ENCODE data around the gene GSTK1.

The GSTK1 gene

DNA sequence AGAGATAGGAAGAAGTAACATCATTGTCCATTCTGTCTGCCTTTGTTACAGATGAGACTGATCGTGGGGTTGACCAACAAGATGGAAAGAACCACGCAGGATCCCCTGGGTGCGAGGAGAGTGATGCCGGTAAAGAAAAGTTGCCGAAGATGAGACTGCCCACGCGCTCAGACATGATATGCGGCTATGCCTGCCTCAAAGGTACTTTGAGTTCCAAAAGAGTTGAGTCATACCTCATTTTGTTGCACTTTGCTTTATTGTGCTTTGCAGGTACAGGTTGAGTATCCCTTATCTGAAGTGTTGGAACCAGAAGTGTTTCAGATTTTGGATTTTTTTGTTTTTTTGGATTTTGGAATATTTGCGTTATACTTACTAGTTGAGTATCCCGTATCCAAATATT lies 40.5 kb downstream of the GSTK1 start:
- Histone ChIP-seq H3K9me3 (ENCODE audit: control insufficient read depth, low read depth, low read length) (no peaks in the 10 kb centered on the region), H3K27me3 (ENCODE audit: control insufficient read depth, insufficient read depth, low read length) (no peaks in the 10 kb centered on the region), H3K4me3 (ENCODE audit: low read length) (no peak overlapping the region), H3K27ac (ENCODE audit: low read length) (no peak overlapping the region), H3K9ac (ENCODE audit: low read length) (no peak overlapping the region), H3K36me3 (ENCODE audit: control insufficient read depth, low read depth, low read length) (peaks cover 77% of the 10 kb centered on the region), H3K4me1 (ENCODE audit: control insufficient read depth, low read depth, low read length) (no peaks in the 10 kb centered on the region)

DNA sequence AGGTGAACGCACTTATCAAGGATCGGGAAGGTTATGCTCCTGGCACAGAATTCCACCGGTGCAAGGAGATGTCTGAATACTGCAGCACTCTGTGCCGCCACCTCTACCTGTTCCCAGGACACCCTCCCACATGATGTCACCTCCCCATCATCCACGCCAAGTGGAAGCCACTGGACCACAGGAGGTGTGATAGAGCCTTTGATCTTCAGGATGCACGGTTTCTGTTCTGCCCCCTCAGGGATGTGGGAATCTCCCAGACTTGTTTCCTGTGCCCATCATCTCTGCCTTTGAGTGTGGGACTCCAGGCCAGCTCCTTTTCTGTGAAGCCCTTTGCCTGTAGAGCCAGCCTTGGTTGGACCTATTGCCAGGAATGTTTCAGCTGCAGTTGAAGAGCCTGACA lies 41.7 kb downstream of the GSTK1 start:
- H3K4me3 ChIP-seq (ENCODE audit: low read length) = no peak overlapping the region
- H3K27me3 ChIP-seq (ENCODE audit: control insufficient read depth, insufficient read depth, low read length) = no peaks in the 10 kb centered on the region
- H3K27ac ChIP-seq (ENCODE audit: low read length) = no peak overlapping the region
- no peak overlapping the region for H3K9ac ChIP-seq (ENCODE audit: low read length)
- no peaks in the 10 kb centered on the region for H3K4me1 ChIP-seq (ENCODE audit: control insufficient read depth, low read depth, low read length)
- H3K36me3 ChIP-seq (ENCODE audit: control insufficient read depth, low read depth, low read length) = peaks cover 74% of the 10 kb centered on the region
- H3K9me3 ChIP-seq (ENCODE audit: control insufficient read depth, low read depth, low read length) = no peaks in the 10 kb centered on the region

DNA sequence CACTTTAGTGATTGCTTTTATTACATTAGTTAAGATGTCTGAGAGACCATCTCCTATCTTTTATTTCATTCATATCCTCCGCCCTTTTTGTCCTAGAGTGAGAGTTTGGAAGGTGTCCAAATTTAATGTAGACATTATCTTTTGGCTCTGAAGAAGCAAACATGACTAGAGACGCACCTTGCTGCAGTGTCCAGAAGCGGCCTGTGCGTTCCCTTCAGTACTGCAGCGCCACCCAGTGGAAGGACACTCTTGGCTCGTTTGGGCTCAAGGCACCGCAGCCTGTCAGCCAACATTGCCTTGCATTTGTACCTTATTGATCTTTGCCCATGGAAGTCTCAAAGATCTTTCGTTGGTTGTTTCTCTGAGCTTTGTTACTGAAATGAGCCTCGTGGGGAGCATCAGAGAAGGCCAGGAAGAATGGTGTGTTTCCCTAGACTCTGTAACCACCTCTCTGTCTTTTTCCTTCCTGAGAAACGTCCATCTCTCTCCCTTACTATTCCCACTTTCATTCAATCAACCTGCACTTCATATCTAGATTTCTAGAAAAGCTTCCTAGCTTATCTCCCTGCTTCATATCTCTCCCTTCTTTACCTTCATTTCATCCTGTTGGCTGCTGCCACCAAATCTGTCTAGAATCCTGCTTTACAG lies 42.3 kb downstream of the GSTK1 start:
- Histone ChIP-seq H3K36me3 (ENCODE audit: control insufficient read depth, low read depth, low read length) (peaks cover 68% of the 10 kb centered on the region), H3K27ac (ENCODE audit: low read length) (no peak overlapping the region)

DNA sequence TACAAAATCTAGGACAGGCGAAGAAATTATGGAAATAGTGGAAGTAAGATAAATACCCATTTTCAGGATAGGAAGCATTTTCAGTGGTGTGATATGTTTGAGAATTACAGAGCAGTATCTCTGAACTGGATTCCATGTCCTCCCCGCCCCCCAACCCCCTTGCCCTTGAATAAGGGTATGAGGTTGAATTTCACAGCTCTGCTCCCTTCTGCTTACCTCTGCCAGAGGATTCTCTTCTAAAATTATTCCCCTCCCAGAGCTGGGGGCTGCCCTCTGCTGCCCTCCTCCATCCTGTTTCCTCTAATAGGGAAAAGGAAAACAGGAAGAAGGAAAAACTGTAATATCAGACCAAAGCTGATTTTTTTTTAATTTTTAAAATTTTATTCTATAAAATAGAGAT lies 45.4 kb downstream of the GSTK1 start:
- no peaks in the 10 kb centered on the region for H3K9me3 ChIP-seq (ENCODE audit: control insufficient read depth, low read depth, low read length)
- H3K4me1 ChIP-seq (ENCODE audit: control insufficient read depth, low read depth, low read length) = no peaks in the 10 kb centered on the region
- H3K4me3 ChIP-seq (ENCODE audit: low read length) = no peak overlapping the region
- H3K9ac ChIP-seq (ENCODE audit: low read length) = no peak overlapping the region
- no peaks in the 10 kb centered on the region for H3K27me3 ChIP-seq (ENCODE audit: control insufficient read depth, insufficient read depth, low read length)
- peaks cover 42% of the 10 kb centered on the region for H3K36me3 ChIP-seq (ENCODE audit: control insufficient read depth, low read depth, low read length)
- no peak overlapping the region for H3K27ac ChIP-seq (ENCODE audit: low read length)

More for the DNA sequence above, 42.3 kb downstream of the GSTK1 start:
- no peaks in the 10 kb centered on the region for H3K4me1 ChIP-seq (ENCODE audit: control insufficient read depth, low read depth, low read length)
- H3K4me3 ChIP-seq (ENCODE audit: low read length) = no peak overlapping the region
- H3K27me3 ChIP-seq (ENCODE audit: control insufficient read depth, insufficient read depth, low read length) = no peaks in the 10 kb centered on the region
- H3K9me3 ChIP-seq (ENCODE audit: control insufficient read depth, low read depth, low read length) = no peaks in the 10 kb centered on the region
- H3K9ac ChIP-seq (ENCODE audit: low read length) = no peak overlapping the region

DNA sequence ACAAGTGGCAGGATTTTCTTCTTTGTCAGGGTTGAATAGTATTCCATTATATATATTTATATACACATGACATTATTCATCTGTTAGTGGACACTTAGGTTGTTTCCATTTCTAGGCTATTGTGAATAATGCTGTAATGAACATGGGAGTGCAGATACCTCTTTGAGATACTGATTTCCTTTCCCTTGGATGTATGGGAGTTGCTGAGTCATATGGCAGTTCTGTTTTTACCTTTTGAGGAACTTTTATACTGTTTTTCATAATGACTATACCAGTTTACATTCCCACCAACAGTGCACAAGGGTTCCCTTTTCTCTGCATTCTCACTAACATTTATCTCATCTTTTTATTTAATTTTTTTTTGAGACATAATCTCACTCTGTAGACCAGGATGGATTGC lies 50.9 kb downstream of the GSTK1 start:
- no peaks in the 10 kb centered on the region for H3K36me3 ChIP-seq (ENCODE audit: control insufficient read depth, low read depth, low read length)
- H3K9ac ChIP-seq (ENCODE audit: low read length) = no peak overlapping the region
- no peaks in the 10 kb centered on the region for H3K9me3 ChIP-seq (ENCODE audit: control insufficient read depth, low read depth, low read length)
- no peaks in the 10 kb centered on the region for H3K4me1 ChIP-seq (ENCODE audit: control insufficient read depth, low read depth, low read length)
- no peak overlapping the region for H3K4me3 ChIP-seq (ENCODE audit: low read length)
- no peak overlapping the region for H3K27ac ChIP-seq (ENCODE audit: low read length)
- no peaks in the 10 kb centered on the region for H3K27me3 ChIP-seq (ENCODE audit: control insufficient read depth, insufficient read depth, low read length)

DNA sequence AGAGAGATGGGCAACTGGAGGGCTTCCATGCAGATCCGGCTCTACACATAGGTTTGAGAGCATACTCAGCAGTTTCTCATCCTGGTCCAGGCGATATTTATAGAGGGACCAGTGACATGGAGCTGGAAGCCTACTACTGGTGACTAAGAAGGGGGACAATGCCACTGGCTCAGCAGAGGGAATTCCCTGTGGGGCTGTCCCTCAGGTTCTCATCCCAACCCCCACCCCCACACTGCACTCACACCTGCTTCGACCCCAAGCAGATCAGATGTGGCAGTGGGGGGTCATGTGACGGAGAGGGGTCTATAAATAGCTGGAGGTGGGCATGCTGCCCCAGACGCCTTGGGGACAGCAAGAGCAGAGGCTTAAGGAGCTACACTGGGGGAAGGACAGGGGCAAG lies 52.5 kb downstream of the GSTK1 start, which contains the start of gene CLCN1:
Gene CLCN1, plus strand, starts transcription at position 336 of the 400 bp plus-strand sequence. CDS start 102 bp downstream, outside the sequence.
- Histone ChIP-seq H3K9me3 (ENCODE audit: control insufficient read depth, low read depth, low read length) (no peaks in the 10 kb centered on the region), H3K4me1 (ENCODE audit: control insufficient read depth, low read depth, low read length) (no peaks in the 10 kb centered on the region), H3K27ac (ENCODE audit: low read length) (no peak within 1 kb of the TSS)

DNA sequence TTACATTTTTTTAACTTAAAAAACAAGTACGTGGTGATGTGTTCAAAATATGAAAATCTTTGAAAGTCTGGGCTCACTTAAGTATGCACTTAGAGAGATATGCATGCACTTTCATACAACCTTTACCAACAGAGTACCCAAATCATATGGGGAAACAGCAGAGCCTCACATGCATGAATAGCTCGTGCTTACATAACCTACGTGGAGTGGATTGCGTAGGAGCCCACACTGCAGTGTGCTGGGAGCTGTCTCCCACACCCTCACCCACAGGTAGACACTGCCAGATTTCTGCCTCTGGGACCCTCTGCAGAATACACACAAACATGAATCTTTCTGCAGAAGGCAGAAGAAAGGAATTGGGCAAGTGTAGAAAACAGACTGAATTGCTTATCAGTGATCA lies 53.3 kb downstream of the GSTK1 start:
- H3K9me3 ChIP-seq (ENCODE audit: control insufficient read depth, low read depth, low read length) = no peaks in the 10 kb centered on the region
- H3K4me3 ChIP-seq (ENCODE audit: low read length) = no peak overlapping the region
- no peak overlapping the region for H3K9ac ChIP-seq (ENCODE audit: low read length)
- H3K27ac ChIP-seq (ENCODE audit: low read length) = no peak overlapping the region
- H3K27me3 ChIP-seq (ENCODE audit: control insufficient read depth, insufficient read depth, low read length) = no peaks in the 10 kb centered on the region
- no peaks in the 10 kb centered on the region for H3K36me3 ChIP-seq (ENCODE audit: control insufficient read depth, low read depth, low read length)
- no peaks in the 10 kb centered on the region for H3K4me1 ChIP-seq (ENCODE audit: control insufficient read depth, low read depth, low read length)

More for the DNA sequence above, 52.5 kb downstream of the GSTK1 start, which contains the start of gene CLCN1:
- Histone ChIP-seq H3K27me3 (ENCODE audit: control insufficient read depth, insufficient read depth, low read length) (no peaks in the 10 kb centered on the region), H3K36me3 (ENCODE audit: control insufficient read depth, low read depth, low read length) (no peaks in the 10 kb centered on the region), H3K4me3 (ENCODE audit: low read length) (no peak within 1 kb of the TSS), H3K9ac (ENCODE audit: low read length) (no peak within 1 kb of the TSS)

DNA sequence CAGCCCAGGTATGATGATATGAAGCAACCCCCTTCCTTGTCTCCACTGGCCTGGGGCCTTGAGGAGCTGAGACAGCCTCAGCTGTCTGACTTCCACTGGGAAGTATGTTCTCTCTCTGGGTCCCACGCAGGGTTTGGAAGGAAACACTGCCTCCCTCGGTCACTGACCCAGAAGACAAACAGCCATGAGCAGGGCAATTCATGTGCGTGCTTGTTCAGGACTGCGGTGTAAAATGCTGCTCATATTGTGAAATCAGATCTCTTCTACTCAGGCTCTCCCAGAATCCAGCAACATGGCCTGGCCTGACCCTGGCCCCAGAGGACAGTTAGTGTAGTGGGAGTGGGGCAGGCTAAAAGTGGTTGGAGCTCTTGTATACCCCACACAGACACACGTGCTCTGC lies 55.4 kb downstream of the GSTK1 start:
- H3K27me3 ChIP-seq (ENCODE audit: control insufficient read depth, insufficient read depth, low read length) = no peaks in the 10 kb centered on the region
- no peaks in the 10 kb centered on the region for H3K4me1 ChIP-seq (ENCODE audit: control insufficient read depth, low read depth, low read length)
- H3K36me3 ChIP-seq (ENCODE audit: control insufficient read depth, low read depth, low read length) = no peaks in the 10 kb centered on the region
- H3K9me3 ChIP-seq (ENCODE audit: control insufficient read depth, low read depth, low read length) = no peaks in the 10 kb centered on the region
- no peak overlapping the region for H3K9ac ChIP-seq (ENCODE audit: low read length)
- H3K27ac ChIP-seq (ENCODE audit: low read length) = no peak overlapping the region
- no peak overlapping the region for H3K4me3 ChIP-seq (ENCODE audit: low read length)
